Activated CD8-positive, alpha-beta memory T cell treated with anti-CD3 and anti-CD28 coated beads, Interleukin-2, amount 50 U/mL, for 48 hours (primary cell): Measurements from ENCODE around the gene PIK3R4.

Source experiments
- DNase-seq: peaks from one replicate; pipeline ENCODE4 v3.0.0-alpha.2; 2020

The PIK3R4 gene

GRCh38 chr3:130687327-130687726 lies 59.3 kb downstream of the PIK3R4 start:
- DNase-seq = no peak

DNA sequence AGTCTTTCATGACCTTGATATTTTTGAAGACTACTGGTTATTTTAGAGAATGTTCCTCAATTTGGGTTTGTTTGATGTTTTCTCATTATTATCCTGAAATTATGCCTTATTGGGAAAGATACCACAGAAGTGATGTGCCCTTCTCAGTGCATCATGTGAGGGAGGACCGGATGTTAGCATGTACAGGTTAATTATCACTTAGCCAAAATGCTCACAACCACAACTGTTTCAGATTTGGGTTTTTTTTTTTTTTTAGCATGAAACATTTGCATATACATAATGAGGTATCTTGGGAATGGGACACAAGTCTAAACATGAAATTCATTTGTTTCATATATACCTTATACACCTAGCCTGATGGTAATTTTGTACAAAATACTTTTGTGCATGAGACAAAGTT lies 59.8 kb downstream of the PIK3R4 start:
- DNase-seq = no peak

GRCh38 chr3:130682131-130682530 lies 64.5 kb downstream of the PIK3R4 start:
- no peak for DNase-seq

DNA sequence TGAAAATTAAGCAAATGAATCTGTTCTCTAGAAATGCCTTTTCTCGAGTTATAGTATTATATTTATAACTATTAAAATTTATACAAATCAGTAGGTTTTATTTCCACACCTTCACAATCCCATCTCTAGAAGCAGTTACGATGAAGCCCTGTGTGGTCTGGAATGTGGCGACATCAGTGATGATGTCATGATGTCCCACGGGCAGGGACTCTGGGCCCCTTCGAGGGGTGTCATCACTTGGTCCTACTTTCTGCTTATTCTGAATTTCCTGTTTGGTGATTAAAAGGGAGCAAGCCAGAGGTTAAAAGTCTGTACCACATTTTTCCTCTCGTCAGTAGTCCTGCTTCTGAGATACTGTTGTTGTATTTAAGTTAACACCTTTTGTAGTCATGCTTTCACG lies 67.4 kb downstream of the PIK3R4 start:
- DNase-seq = no peak

GRCh38 chr3:130677343-130677742 lies 69.3 kb downstream of the PIK3R4 start:
- no peak for DNase-seq

DNA sequence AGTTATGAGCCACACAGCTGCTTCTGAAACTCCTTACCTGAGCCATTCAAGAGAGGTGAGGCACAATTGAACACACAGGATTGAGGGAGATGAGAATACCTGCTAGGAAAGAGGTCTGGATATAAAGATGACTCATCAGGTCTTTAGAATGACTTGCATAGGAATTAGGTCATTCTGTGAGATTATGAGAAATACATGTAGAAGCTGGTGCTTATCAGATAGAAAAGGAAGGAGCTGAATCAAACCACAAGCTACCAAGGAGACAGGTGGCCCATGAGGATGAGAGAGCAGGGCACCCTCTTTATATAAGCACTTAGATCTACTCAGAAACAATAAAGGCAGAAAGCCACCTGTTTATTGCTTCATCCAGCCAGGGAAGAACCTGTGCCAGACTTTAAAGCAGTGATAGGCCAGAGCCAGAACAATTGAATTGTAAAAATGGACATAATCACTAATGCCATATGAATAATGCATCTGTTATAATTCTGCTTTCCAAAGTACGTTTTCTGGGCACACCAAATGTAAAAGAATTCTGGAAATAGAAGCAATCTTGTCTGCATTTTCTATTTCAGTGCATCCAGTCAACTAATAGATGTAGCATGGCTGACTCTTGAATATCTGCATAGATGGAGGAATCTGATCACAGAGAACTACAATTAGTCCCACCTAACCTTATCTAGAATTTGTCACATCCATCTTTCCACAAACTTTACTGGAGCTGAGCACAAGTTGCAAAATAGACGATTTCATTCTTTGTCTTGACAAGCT lies 74.9 kb downstream of the PIK3R4 start:
- DNase-seq = no peak

GRCh38 chr3:130669740-130670139 lies 76.9 kb downstream of the PIK3R4 start:
- DNase-seq = no peak

GRCh38 chr3:130663092-130663491 lies 83.5 kb downstream of the PIK3R4 start:
- DNase-seq = no peak

DNA sequence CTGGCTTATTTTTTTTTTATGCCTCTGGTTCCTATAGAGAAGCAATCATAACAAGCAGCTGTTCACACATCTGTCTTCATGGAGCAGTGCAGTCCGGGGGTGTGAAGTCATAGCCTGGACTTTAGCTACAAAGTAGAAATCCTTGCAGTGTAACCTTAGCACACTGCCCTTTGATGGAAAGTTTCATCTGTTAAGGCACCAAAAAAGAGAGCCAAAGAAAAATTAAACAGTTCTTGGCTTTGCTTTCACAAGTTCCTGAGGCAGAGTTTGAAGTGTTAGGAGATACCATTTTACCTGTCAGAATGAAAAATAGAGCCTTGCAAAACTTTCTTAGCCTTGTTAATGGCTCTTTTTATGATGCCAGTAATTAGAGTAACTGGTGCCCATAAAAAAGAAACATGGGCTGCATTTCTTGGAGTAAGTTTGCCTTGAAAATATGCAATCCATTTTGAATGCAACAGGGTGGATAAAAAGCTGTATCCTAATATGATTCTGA lies 84.1 kb downstream of the PIK3R4 start:
- DNase-seq = no peak

GRCh38 chr3:130661140-130661891 lies 85.3 kb downstream of the PIK3R4 start:
- DNase-seq = no peak

DNA sequence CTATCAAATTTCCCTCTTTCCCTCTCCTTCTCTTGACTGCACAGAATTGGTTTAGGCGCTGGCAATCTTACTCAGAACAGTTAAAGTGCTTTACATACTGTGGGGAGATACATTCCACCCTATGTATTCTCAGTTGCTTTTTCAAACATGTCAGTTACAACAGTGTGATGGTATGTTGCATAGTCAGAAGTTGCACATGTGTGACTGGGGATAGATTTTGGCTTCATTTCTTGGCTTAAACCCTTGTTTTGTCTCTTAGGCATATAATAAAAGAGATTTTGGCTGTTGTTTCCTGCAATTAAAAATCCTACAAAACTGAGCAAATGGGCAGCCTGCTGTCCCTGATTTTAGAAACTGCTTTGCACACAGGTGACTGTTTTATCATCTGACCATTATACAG lies 86.7 kb downstream of the PIK3R4 start:
- no peak for DNase-seq

DNA sequence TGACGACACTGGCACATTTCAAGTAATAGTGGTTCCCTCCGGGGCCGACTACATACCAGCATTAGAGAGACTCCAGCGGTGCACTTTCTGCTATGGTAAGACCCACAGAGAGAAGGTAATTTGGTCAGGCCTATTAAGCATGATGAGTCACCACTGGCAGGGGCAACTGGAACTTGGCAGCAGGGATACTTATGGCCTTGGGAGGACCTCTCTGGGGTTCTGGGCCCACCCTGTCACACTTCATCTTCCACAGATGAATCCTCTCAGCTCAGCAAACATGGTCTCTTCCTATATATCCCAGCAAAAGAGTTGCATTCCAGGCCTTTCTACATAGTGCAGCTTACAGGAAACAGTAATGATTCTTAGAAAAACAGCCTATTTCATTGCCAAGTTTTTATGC lies 88.0 kb downstream of the PIK3R4 start:
- DNase-seq = no peak

DNA sequence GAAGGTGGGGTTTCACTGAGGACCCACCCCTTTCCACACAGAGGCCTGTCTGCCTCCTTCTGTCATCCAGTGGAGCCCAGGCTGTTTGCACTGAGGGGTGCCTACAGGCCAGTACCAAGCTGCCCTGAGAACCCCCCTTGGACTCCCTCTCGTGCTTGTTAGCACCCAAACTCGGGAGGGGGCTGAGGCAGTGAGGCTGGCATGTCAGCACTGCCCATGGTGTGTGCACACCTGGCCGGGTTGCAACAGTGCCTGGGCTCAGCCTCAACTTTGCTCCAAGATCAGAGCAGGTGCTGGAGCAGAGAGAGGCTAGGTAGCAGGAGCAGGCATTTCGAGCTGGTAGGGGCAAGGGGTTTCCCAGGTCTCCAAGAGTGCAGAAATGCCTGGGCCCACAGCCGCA lies 90.0 kb downstream of the PIK3R4 start:
- DNase-seq = no peak

DNA sequence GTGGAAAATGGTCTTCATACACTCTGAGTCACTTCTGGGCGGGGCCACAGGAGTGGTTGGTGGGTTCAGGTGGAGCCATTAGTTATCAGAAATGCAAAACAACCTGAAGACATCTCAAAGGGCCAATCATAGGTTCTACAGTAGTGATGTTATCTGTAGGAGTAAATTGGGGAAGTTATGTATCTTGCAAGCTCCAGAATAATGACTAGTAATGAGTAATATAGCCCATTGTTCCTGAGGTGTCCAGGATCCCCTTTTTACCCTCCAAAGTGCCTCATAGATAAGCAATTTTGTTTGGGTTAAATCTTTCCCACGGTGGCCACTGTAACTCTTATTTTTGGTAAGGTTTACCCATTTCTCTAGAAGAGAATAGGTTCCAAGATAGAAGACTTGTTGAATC lies 91.7 kb downstream of the PIK3R4 start:
- DNase-seq = no peak

DNA sequence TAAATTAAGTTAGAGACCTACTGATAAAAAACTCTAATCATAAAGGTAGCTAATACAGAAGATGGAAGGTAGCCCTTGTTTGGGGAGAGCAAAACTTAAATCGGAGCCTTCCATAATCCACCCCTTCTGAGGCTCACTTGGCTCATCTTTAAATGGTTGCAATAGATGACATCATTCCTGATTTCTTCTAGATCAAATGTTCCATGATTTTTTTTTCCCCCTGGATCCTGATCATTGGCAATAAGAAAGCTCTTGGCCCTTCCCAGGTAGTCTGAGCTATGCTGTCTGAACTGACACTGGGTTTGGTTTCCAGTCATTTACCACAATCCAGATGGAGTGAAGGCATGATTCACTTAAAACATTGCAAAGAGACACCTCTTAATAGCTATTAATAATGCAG lies 92.5 kb downstream of the PIK3R4 start:
- no peak for DNase-seq

DNA sequence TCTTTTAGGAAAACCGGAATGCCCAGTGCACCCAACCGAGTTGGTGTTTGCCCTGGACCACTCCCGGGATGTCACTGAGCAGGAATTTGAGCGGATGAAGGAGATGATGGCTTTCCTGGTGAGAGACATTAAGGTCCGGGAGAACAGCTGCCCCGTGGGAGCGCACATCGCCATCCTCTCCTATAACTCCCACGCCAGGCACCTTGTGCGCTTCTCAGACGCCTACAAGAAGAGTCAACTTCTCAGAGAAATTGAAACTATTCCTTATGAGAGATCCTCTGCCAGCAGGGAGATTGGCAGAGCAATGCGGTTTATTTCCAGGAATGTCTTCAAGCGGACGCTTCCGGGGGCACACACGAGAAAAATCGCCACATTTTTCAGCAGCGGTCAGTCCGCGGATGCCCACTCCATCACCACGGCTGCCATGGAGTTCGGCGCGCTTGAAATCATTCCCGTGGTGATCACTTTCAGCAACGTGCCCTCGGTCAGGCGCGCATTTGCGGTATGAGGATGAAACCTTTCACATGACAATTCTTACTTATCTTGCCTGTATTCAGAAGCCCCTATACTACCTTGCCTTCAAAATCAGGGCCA lies 97.5 kb downstream of the PIK3R4 start:
- DNase-seq = no peak

GRCh38 chr3:130648293-130648692 lies 98.3 kb downstream of the PIK3R4 start:
- no peak for DNase-seq

- DNase-seq = no peak
These were observed 101.4 kb downstream of the PIK3R4 start for GRCh38 chr3:130645261-130645660.

- DNase-seq = no peak
These were observed 101.9 kb downstream of the PIK3R4 start for GRCh38 chr3:130644628-130645253.

- DNase-seq = no peak
These were observed 106.6 kb downstream of the PIK3R4 start for GRCh38 chr3:130640027-130640426.

GRCh38 chr3:130636480-130637234 lies 110.0 kb downstream of the PIK3R4 start:
- DNase-seq = no peak

DNA sequence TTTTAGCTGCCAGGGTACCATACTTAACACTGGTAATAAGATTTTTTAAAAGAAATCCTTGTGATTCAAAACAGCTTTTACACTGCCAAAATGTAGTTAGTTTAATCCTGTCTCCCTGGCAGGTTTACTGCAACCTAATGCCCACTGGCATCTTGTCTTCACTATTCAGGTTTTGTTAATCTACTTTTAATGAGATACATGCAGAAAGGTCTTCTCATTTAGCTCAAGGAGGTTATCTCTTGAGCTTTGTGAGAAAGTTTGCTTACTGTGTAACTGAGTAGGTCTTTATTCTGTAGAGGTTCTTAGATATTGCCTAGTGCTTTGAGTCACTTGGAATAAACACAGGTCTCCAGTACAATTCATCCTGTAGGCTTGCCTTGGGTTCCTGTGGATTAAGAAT lies 110.7 kb downstream of the PIK3R4 start:
- no peak for DNase-seq

DNA sequence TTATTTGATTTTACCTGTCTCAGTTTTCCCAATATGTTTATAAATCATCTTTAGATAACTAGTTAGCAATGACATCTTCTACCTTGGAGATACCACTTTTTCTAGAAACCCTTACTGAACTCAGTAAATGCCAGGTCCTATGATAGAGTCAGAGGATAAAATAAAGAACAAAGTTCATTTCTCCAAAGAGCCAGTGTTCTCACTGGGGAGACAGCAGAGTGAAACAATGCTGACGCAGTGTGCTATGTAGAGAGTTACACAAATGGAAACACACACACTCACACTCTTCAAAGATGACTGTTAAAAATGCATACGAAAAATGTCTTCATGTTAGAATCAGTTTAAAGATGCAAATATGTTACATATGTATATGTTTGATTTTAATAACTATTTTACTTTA lies 111.3 kb downstream of the PIK3R4 start:
- no peak for DNase-seq
